Pancreas (tissue), 10 donors: ENCODE results near the gene DLGAP1. TPM values are rescaled to one million over a fixed set of nuclear protein-coding genes. Genes with fewer than 3 reads are reported as not detected.

Experiments
- ATAC-seq, 4 donors: fragments of 200-7000 bp; cut with Tn5 transposase; one replicate each; pipeline versions ENCODE4 v1.8.0 to v1.9.1; 2020; ENCODE audit warnings: mild to moderate bottlenecking in 4 of 4, moderate library complexity in 4 of 4
- DNase-seq, 6 donors: peaks; one replicate each; pipeline ENCODE4 v3.0.0-alpha.2; 2020
- FAIRE-seq: peaks from 2 replicates; lab custom pipeline; 2012; peaks lifted over from hg19 to GRCh38; lab: Jason Lieb, UNC
- H3K27ac ChIP-seq, 4 donors: fragments of 200-600 bp; sonication (generic); 1 replicate in 3 of 4; 2 replicates in 1 of 4; pipeline versions ENCODE4 v1.5.0 to v1.8.0; 2020
- H3K27me3 ChIP-seq, 4 donors: fragments of 200-600 bp; one replicate each; pipeline ENCODE4 v1.8.0; 2021
- H3K36me3 ChIP-seq, 3 donors: fragments of 200-600 bp; sonication (generic) in 1 of 3; one replicate each; pipeline versions ENCODE4 v1.5.0 to v1.8.0; 2020 to 2021
- H3K4me1 ChIP-seq, 3 donors: fragments of 200-600 bp; one replicate each; pipeline ENCODE4 v1.8.0; 2021
- H3K4me3 ChIP-seq, 4 donors: fragments of 200-600 bp; sonication (generic) in 2 of 4; one replicate each; pipeline versions ENCODE4 v1.5.0 to v1.8.0; 2020 to 2021
- H3K9me3 ChIP-seq, 4 donors: fragments of 200-600 bp; one replicate each; pipeline ENCODE4 v1.8.0; 2021
- CTCF ChIP-seq, 4 donors: fragments of 200-600 bp; sonication (generic) in 3 of 4; IDR thresholded peaks; one replicate each; pipeline versions ENCODE4 v1.5.0 to v1.8.0; 2021; ENCODE audit warnings: antibody characterized with exemption in 4 of 4
- WGBS, 2 donors: extraction: QIAGEN DNeasy Blood & Tissue Kit; methylation state at CpG; one replicate each; pipeline ENCODE4 v1.1.7; 2013; 5-methylcytosine and 5-hydroxymethylcytosine counted together
- intact Hi-C, 3 donors: fragments of 100-400 bp; cut with DNase I; formaldehyde crosslinking; loops; one replicate each; pipeline versions ENCODE4 v1.11.1 to v1.14.2; 2022
- polyA plus RNA-seq, 2 donors: library from polyadenylated mRNA; stranded (reverse); fragments of 200-250 nt; gene quantifications; one replicate each; pipeline ENCODE4 v1.2.3, GENCODE V29; 2013
- total RNA-seq, 6 donors: library from RNA; stranded (reverse); fragmentation: NEBNext Ultra II Directional in 4 of 6; extraction: Animal tissue kit (Norgen Biotek cat#: 25700) in 4 of 6; gene quantifications; one replicate each; pipeline versions ENCODE4 v1.2.1 to v1.2.4, GENCODE V29; 2021 to 2023
- donor health status: healthy with polysubstance abuse.
- donor health status: DM: no; HTN: no; CAD: no; lungs with moderate emphysema.
- donor health status: DM: no; HTN: no; CAD: no.
- donor health status: control.
- donor health status: control.
- donor health status: Bipolar disorder and iron deficiency.
- donor health status: DM: yes; HTN: yes; CAD: no.
- donor health status: DM: no; HTN: no; CAD: no.
- donor health status: DM: no; HTN: no; CAD: no.
- donor health status: DM: yes; HTN: yes; CAD: no.

Gene DLGAP1
- total and polyA plus RNA-seq, 8 donors, result 0.12 to 0.62 (median 0.30) TPM; not detected in 2

GRCh38 chr18:4125627-4126230 is 329.4 kb downstream of the DLGAP1 start:
- TF ChIP-seq CTCF (IDR thresholded peaks at IDR 0.05), result no peak
- no peaks in the 10 kb centered on the region for H3K36me3 ChIP-seq
- H3K27me3 ChIP-seq, result no peaks in the 10 kb centered on the region
- FAIRE-seq (no peak), ATAC-seq (no peak), DNase-seq (no peak)
- H3K27ac ChIP-seq, result no peak overlapping the region
- intact Hi-C loops, result no loop called here
- no peaks in the 10 kb centered on the region for H3K9me3 ChIP-seq
- H3K4me1 ChIP-seq, result no peaks in the 10 kb centered on the region
- no peak overlapping the region for H3K4me3 ChIP-seq
- WGBS, 2 donors, result 28 to 31% methylated on average over 6 of the region's 6 CpGs

GRCh38 chr18:4125224-4125623 is 329.9 kb downstream of the DLGAP1 start:
- DNase-seq, result no peak
- H3K9me3 ChIP-seq, result no peaks in the 10 kb centered on the region
- no peaks in the 10 kb centered on the region for H3K27me3 ChIP-seq
- intact Hi-C loops, result no loop called here
- H3K4me3 ChIP-seq, result no peak overlapping the region
- TF ChIP-seq CTCF (IDR thresholded peaks at IDR 0.05), result no peak
- ATAC-seq, result peak in 2 of 4 donors; percentile 19 to 44
- no peaks in the 10 kb centered on the region for H3K4me1 ChIP-seq
- H3K27ac ChIP-seq, result no peak overlapping the region
- no peak for FAIRE-seq
- no peaks in the 10 kb centered on the region for H3K36me3 ChIP-seq

- DNase-seq, result no peak
- Histone ChIP-seq H3K27me3 (no peaks in the 10 kb centered on the region), H3K27ac (no peak overlapping the region), H3K4me1 (no peaks in the 10 kb centered on the region), H3K4me3 (no peak overlapping the region), H3K9me3 (no peaks in the 10 kb centered on the region), H3K36me3 (no peaks in the 10 kb centered on the region)
- no peak for ATAC-seq
- FAIRE-seq, result no peak
- 74 to 81% methylated on average over 1 of the region's 1 CpG for WGBS, 2 donors
- intact Hi-C loops, result no loop called here
- no peak for TF ChIP-seq CTCF (IDR thresholded peaks at IDR 0.05)
Measured at GRCh38 chr18:4119813-4120212, 335.3 kb downstream of the DLGAP1 start.

GRCh38 chr18:4119127-4119648 is 335.9 kb downstream of the DLGAP1 start:
- 58 to 66% methylated on average over 7 of the region's 7 CpGs for WGBS, 2 donors
- H3K9me3 ChIP-seq, result no peaks in the 10 kb centered on the region
- TF ChIP-seq CTCF (IDR thresholded peaks at IDR 0.05), result no peak
- no peaks in the 10 kb centered on the region for H3K36me3 ChIP-seq
- FAIRE-seq, result no peak
- H3K27ac ChIP-seq, result no peak overlapping the region
- ATAC-seq, result no peak
- H3K4me1 ChIP-seq, result no peaks in the 10 kb centered on the region
- intact Hi-C loops, result no loop called here
- H3K27me3 ChIP-seq, result no peaks in the 10 kb centered on the region
- H3K4me3 ChIP-seq, result no peak overlapping the region
- no peak for DNase-seq

GRCh38 chr18:4108016-4108415 is 347.1 kb downstream of the DLGAP1 start:
- H3K4me1 ChIP-seq, result no peaks in the 10 kb centered on the region
- intact Hi-C loops, result loop anchor here in 1 of 3 donors (10.0 kb wide), 1 partner anchor 947 kb away; no protein-coding TSS in a partner anchor
- TF ChIP-seq CTCF (IDR thresholded peaks at IDR 0.05), result no peak
- FAIRE-seq, result no peak
- 32 to 72% methylated on average over 1 of the region's 1 CpG for WGBS, 2 donors
- H3K27ac ChIP-seq, result no peak overlapping the region
- no peak for ATAC-seq
- H3K27me3 ChIP-seq, result no peaks in the 10 kb centered on the region
- DNase-seq, result no peak
- H3K36me3 ChIP-seq, result no peaks in the 10 kb centered on the region
- H3K9me3 ChIP-seq, result no peaks in the 10 kb centered on the region
- H3K4me3 ChIP-seq, result no peak overlapping the region
